Measurements from ENCODE around the gene CDK13. TPM values are rescaled to one million over a fixed set of nuclear protein-coding genes. Genes with fewer than 3 reads are reported as not detected.
A peak's percentile ranks its signal among the peaks of the same experiment; 100 is the strongest.

Gene CDK13
- total and polyA plus RNA-seq, 9 of the 15 experiments (the other 6 are each of a cell fraction or from before 2014, with no cell fraction given) = 9.8 to 46.1 (median 32.4) TPM

- TF ChIP-seq CEBPG (CRISPR knock-in tag; IDR thresholded peaks at IDR 0.05) = no peak
- TF ChIP-seq CEBPG (tag; conservative IDR thresholded peaks at IDR 0.05 in 1 of 2, IDR thresholded peaks at IDR 0.05 in 1 of 2) = peak in 1 of 2 experiments; percentile 61; a peak in 2 of 4 replicates
These were observed 2.3 kb downstream of the CDK13 start (continued) for GRCh38 chr7:39952374-39952773.

- no TSS peak for BruUV-seq (replicated peaks)
- in situ Hi-C loops (cut with MboI) (no loop called here), intact Hi-C loops (cut with micrococcal nuclease) (loop anchor here (5.0 kb wide), 1 partner anchor 179 kb away; the partner anchor contains the start of gene MPLKIP)
- H4K20me1 ChIP-seq (replicated peaks; ENCODE audit: control insufficient read depth, insufficient read depth, low read length) = peaks cover 22% of the 10 kb centered on the region; the same call in 1 of the 2 replicates
- peaks cover 87% of the 10 kb centered on the region for H3K79me2 ChIP-seq (ENCODE audit: control insufficient read depth, insufficient read depth, low read length)
- FAIRE-seq (no peak), DNase-seq (ENCODE audit: extremely low read depth in 1 of 4, low spot score in 3 of 4) (no peak), ATAC-seq (no peak)
- no peak overlapping the region; the same call in 2 of the 3 replicates for H3K27ac ChIP-seq (ENCODE audit: extremely low read depth, low read depth, low read length)
- no peaks in the 10 kb centered on the region for H3K27me3 ChIP-seq (ENCODE audit: control insufficient read depth in 2 of 2, insufficient read depth in 2 of 2, low read length in 2 of 2)
- peaks cover 21% of the 10 kb centered on the region; the same call in 2 of the 3 replicates for H3K36me3 ChIP-seq (ENCODE audit: control insufficient read depth, insufficient read depth, low read length)
- peak overlapping the region; percentile 66 for H3K4me2 ChIP-seq (ENCODE audit: insufficient read depth, low read length)
- H2AFZ ChIP-seq (ENCODE audit: low read depth, low read length) = no peak overlapping the region
- WGBS (ENCODE audit: insufficient coverage, low coverage, missing lambda C conversion rate) = 2% methylated on average over 3 of the region's 3 CpGs
- peak overlapping the region; percentile 72 for H3K4me3 ChIP-seq
- peaks cover 13 to 28% of the 10 kb centered on the region in 2 experiments for H3K4me1 ChIP-seq (replicated peaks in 1 of 2; ENCODE audit: control insufficient read depth in 2 of 2, insufficient read depth in 2 of 2, low read length in 2 of 2)
- H3K9me1 ChIP-seq (ENCODE audit: control insufficient read depth, insufficient read depth, low read length) = no peaks in the 10 kb centered on the region
- ChIA-PET CTCF (ENCODE audit: low intra/inter-chr PET ratio) (no interaction called here), POLR2A (no interaction called here)
- TF ChIP-seq POLR2H (tag; IDR thresholded peaks at IDR 0.05; ENCODE audit: low read depth) (peak; percentile 42; the same call in 1 of the 2 replicates), NFIC (IDR thresholded peaks at IDR 0.05) (no peak), CEBPG (CRISPR knock-in tag; IDR thresholded peaks at IDR 0.05) (no peak), CEBPG (tag; conservative IDR thresholded peaks at IDR 0.05 in 1 of 2, IDR thresholded peaks at IDR 0.05 in 1 of 2) (0 out of 4 replicates have a peak, but pooled peaks of 1 of the 2 experiments have one; percentile 38)
- H3K9me3 ChIP-seq (replicated peaks; ENCODE audit: control insufficient read depth, insufficient read depth, low read depth, low read length) = no peaks in the 10 kb centered on the region
- peak overlapping the region in 1 of 2 experiments; percentile 95; a peak in 2 of 4 replicates for H3K9ac ChIP-seq (ENCODE audit: insufficient read depth in 1 of 2, low read depth in 2 of 2, low read length in 2 of 2)
These were observed 2.7 kb downstream of the CDK13 start for GRCh38 chr7:39952803-39953202.
